ENCODE results near the gene SCTR. TPM values are rescaled to one million over a fixed set of nuclear protein-coding genes. Genes with fewer than 3 reads are reported as not detected.

Gene SCTR
- total and polyA plus RNA-seq, 2 of the 13 experiments (the other 11 are each of a cell fraction or from before 2014, with no cell fraction given), result not detected

DNA sequence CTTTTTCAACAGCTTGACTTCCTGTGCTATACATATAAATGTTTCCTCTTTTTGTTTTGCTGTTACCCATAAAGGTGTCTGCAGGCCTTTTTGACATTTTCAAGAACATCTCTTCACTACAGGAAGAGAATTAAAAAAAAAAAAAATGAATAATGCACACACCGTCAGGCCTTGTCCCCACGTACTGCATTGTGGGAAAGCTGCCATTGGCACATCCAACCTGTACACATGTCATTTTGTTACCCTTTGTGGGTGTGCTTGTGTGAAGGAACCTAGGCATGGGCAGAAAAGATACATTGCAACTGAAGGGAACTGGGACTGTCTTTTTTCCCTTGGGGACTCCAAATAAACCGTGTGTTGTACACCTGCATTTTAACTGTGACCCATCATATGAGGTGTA lies 109.4 kb downstream of the SCTR start:
- POLR2A ChIA-PET, result no interaction called here
- DNase-seq (ENCODE audit: low spot score) (no peak), FAIRE-seq (no peak)

GRCh38 chr2:119409506-119409905 lies 114.8 kb downstream of the SCTR start:
- ChIA-PET POLR2A (interaction anchor here (1.0 to 1.5 kb wide), 3 partner anchors 16 to 55 kb away, joined by 3 to 5 read pairs (median 4); no protein-coding TSS in a partner anchor), CTCF (ENCODE audit: low intra/inter-chr PET ratio, low total read pairs) (interaction anchor here (6.1 kb wide), 1 partner anchor 66 kb away, joined by 159 read pairs; no protein-coding TSS in a partner anchor)
- no peaks in the 10 kb centered on the region for H3K9me3 ChIP-seq (ENCODE audit: low read length)
- FAIRE-seq, result no peak
- no peak for ATAC-seq
- no peaks in the 10 kb centered on the region for H3K27me3 ChIP-seq (ENCODE audit: control insufficient read depth in 1 of 2, insufficient read depth in 2 of 2, low read length in 2 of 2)
- no peaks in the 10 kb centered on the region for H3K79me2 ChIP-seq (ENCODE audit: insufficient read depth, low read length)
- no peak for DNase-seq (ENCODE audit: low spot score)
- intact Hi-C loops (cut with micrococcal nuclease; ENCODE audit: unreplicated experiment), result loop anchor here (1.0 kb wide), 1 partner anchor 31 kb away; no protein-coding TSS in a partner anchor
- H3K4me3 ChIP-seq (replicated peaks in 1 of 3; ENCODE audit: insufficient read depth in 1 of 3, low read depth in 2 of 3, low read length in 3 of 3), result no peak overlapping the region
- peaks cover 24% of the 10 kb centered on the region for H3K4me1 ChIP-seq (ENCODE audit: insufficient read depth, low read length)
- no peak overlapping the region for H3K27ac ChIP-seq (ENCODE audit: extremely low read length, insufficient read depth, low read length)
- WGBS (ENCODE audit: low lambda C conversion rate), result 3% methylated on average over 4 of the region's 4 CpGs
- no peak overlapping the region for H3K9ac ChIP-seq (ENCODE audit: insufficient read depth, low read depth, low read length)
- H3K4me2 ChIP-seq (ENCODE audit: low read depth, low read length), result no peak overlapping the region; the same call in 1 of the 2 replicates
- no peaks in the 10 kb centered on the region for H4K20me1 ChIP-seq (ENCODE audit: insufficient read depth, low read length)
- in situ Hi-C loops (cut with HindIII; ENCODE audit: extremely low pct_ligation_motif_present, low pct_unique_long_range_greater_than_20kb), result loop anchor here (5.0 kb wide), 2 partner anchors 68 to 253 kb away; no protein-coding TSS in a partner anchor
- no peaks in the 10 kb centered on the region for H3K36me3 ChIP-seq (replicated peaks in 1 of 2; ENCODE audit: control insufficient read depth in 1 of 2, insufficient read depth in 2 of 2, low read length in 2 of 2)
- no TSS peak for BruUV-seq (replicated peaks)
- H2AFZ ChIP-seq (ENCODE audit: low read length), result no peak overlapping the region
- TF ChIP-seq, protein P1, sequence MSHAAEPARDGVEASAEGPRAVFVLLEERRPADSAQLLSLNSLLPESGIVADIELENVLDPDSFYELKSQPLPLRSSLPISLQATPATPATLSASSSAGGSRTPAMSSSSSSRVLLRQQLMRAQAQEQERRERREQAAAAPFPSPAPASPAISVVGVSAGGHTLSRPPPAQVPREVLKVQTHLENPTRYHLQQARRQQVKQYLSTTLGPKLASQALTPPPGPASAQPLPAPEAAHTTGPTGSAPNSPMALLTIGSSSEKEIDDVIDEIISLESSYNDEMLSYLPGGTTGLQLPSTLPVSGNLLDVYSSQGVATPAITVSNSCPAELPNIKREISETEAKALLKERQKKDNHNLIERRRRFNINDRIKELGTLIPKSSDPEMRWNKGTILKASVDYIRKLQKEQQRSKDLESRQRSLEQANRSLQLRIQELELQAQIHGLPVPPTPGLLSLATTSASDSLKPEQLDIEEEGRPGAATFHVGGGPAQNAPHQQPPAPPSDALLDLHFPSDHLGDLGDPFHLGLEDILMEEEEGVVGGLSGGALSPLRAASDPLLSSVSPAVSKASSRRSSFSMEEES (CRISPR knock-in tag; IDR thresholded peaks at IDR 0.05), result peak; percentile 48; the same call in 1 of the 2 replicates
- TF ChIP-seq ELF3 (CRISPR knock-in tag; IDR thresholded peaks at IDR 0.05), result no peak
- peak; percentile 72; the same call in 1 of the 2 replicates for TF ChIP-seq SOX5 (CRISPR knock-in tag; IDR thresholded peaks at IDR 0.05; ENCODE audit: borderline replicate concordance)
- TF ChIP-seq ZZZ3 (CRISPR knock-in tag; IDR thresholded peaks at IDR 0.05; ENCODE audit: borderline replicate concordance), result no peak
- no peak for TF ChIP-seq ZNF552 (CRISPR knock-in tag; IDR thresholded peaks at IDR 0.05; ENCODE audit: borderline replicate concordance)
- TF ChIP-seq ARID5B (CRISPR knock-in tag; IDR thresholded peaks at IDR 0.05), result peak; percentile 48; the same call in 1 of the 2 replicates
- TF ChIP-seq RARA (CRISPR knock-in tag; IDR thresholded peaks at IDR 0.05), result 0 out of 2 replicates have a peak, but pooled peaks have one; percentile 15
- TF ChIP-seq PLRG1 (conservative IDR thresholded peaks at IDR 0.05), result no peak
- TF ChIP-seq SIX4 (CRISPR knock-in tag; IDR thresholded peaks at IDR 0.05), result no peak

More for the DNA sequence above, 109.4 kb downstream of the SCTR start:
- no peaks in the 10 kb centered on the region for H3K9me3 ChIP-seq (ENCODE audit: low read length)
- intact Hi-C loops (cut with micrococcal nuclease; ENCODE audit: unreplicated experiment) (no loop called here), in situ Hi-C loops (cut with HindIII; ENCODE audit: extremely low pct_ligation_motif_present, low pct_unique_long_range_greater_than_20kb) (no loop called here)
- no peak overlapping the region for H3K4me3 ChIP-seq (replicated peaks in 1 of 3; ENCODE audit: insufficient read depth in 1 of 3, low read depth in 2 of 3, low read length in 3 of 3)
- H3K9ac ChIP-seq (ENCODE audit: insufficient read depth, low read depth, low read length), result no peak overlapping the region
- CTCF ChIA-PET (ENCODE audit: low intra/inter-chr PET ratio, low total read pairs), result no interaction called here
- H3K27me3 ChIP-seq (ENCODE audit: control insufficient read depth in 1 of 2, insufficient read depth in 2 of 2, low read length in 2 of 2), result no peaks in the 10 kb centered on the region
- no peaks in the 10 kb centered on the region for H3K79me2 ChIP-seq (ENCODE audit: insufficient read depth, low read length)
- no peak overlapping the region for H2AFZ ChIP-seq (ENCODE audit: low read length)
- no TSS peak for BruUV-seq (replicated peaks)
- no peak for ATAC-seq
- no peaks in the 10 kb centered on the region for H4K20me1 ChIP-seq (ENCODE audit: insufficient read depth, low read length)
- H3K4me1 ChIP-seq (ENCODE audit: insufficient read depth, low read length), result peaks cover 40% of the 10 kb centered on the region
- H3K4me2 ChIP-seq (ENCODE audit: low read depth, low read length), result no peak overlapping the region
- no peaks in the 10 kb centered on the region for H3K36me3 ChIP-seq (replicated peaks in 1 of 2; ENCODE audit: control insufficient read depth in 1 of 2, insufficient read depth in 2 of 2, low read length in 2 of 2)
- no peak for TF ChIP-seq ZFYVE20 (CRISPR knock-in tag; IDR thresholded peaks at IDR 0.05; ENCODE audit: borderline replicate concordance, low read depth)
- TF ChIP-seq NCOR1 (IDR thresholded peaks at IDR 0.05; ENCODE audit: borderline replicate concordance, low read length), result no peak
- no peak for TF ChIP-seq CEBPG (CRISPR knock-in tag; IDR thresholded peaks at IDR 0.05)
- no peak for TF ChIP-seq SNAPC5 (CRISPR knock-in tag; IDR thresholded peaks at IDR 0.05; ENCODE audit: borderline replicate concordance)
- TF ChIP-seq, protein P2, sequence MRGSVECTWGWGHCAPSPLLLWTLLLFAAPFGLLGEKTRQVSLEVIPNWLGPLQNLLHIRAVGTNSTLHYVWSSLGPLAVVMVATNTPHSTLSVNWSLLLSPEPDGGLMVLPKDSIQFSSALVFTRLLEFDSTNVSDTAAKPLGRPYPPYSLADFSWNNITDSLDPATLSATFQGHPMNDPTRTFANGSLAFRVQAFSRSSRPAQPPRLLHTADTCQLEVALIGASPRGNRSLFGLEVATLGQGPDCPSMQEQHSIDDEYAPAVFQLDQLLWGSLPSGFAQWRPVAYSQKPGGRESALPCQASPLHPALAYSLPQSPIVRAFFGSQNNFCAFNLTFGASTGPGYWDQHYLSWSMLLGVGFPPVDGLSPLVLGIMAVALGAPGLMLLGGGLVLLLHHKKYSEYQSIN (CRISPR knock-in tag; IDR thresholded peaks at IDR 0.05; ENCODE audit: borderline replicate concordance), result no peak
- 68% methylated on average over 3 of the region's 3 CpGs for WGBS (ENCODE audit: low lambda C conversion rate)
- H3K27ac ChIP-seq (ENCODE audit: extremely low read length, insufficient read depth, low read length), result no peak overlapping the region
